AG04449 (cell line): ENCODE measurements around the gene BDKRB1.
A peak's percentile ranks its signal among the peaks of the same experiment; 100 is the strongest.

Source experiments
- CTCF ChIA-PET: fragments of 350-600 bp; formaldehyde crosslinking; extraction: SDS; loops from one replicate; lab custom pipeline; 2021; ENCODE audit warnings: antibody characterized with exemption; lab: Yijun Ruan, JAX
- POLR2A ChIA-PET: fragments of 400-600, 350-600 bp; formaldehyde crosslinking; extraction: SDS; loops from one replicate; lab custom pipeline; 2020; ENCODE audit warnings: antibody characterized with exemption, inconsistent platforms; lab: Yijun Ruan, JAX
- DNase-seq: peaks from one replicate; pipeline ENCODE4 v3.0.0-alpha.2; 2010; ENCODE audit warnings: low read depth, low spot score
- H3K4me3 ChIP-seq: 2 replicates; pipeline ENCODE4 v1.5.1; 2011; ENCODE audit warnings: low read depth, mild to moderate bottlenecking, control low read depth, low read length
- TF ChIP-seq, protein P1 (sequence below): IDR thresholded peaks from one replicate; pipeline ENCODE4 v1.5.1; 2011; ENCODE audit warnings: mild to moderate bottlenecking, moderate library complexity, low read length, control low read depth, inconsistent platforms; ENCODE audit not compliant: insufficient read depth; ENCODE audit errors: missing control alignments

The BDKRB1 gene

DNA sequence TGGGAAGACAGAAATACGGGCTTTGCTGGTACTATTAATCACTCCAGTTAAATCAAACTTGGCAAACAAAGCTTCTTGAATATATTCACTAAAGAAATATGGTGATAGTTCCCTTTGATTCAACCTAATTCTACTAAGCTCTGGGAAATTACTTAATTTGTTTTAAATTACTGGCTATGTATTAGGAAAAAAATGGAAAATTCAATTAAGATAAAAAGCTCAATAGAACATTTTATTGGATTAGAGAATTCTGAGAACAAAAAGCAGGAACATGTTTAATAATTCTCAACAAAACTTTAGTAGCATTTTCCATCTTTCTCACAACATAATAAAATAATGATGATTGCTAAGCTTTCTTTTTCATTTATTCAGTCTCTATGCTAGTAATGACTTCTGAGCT, 30.2 kb downstream of the BDKRB1 start:
- no peak overlapping the region for H3K4me3 ChIP-seq
- POLR2A ChIA-PET, result no interaction called here
- CTCF ChIA-PET, result interaction anchor here (1.1 to 18.8 kb wide), 6 partner anchors 10 to 291 kb away, joined by 4 to 746 read pairs (median 24); no protein-coding TSS in a partner anchor
- DNase-seq, result no peak
- TF ChIP-seq, protein P1, sequence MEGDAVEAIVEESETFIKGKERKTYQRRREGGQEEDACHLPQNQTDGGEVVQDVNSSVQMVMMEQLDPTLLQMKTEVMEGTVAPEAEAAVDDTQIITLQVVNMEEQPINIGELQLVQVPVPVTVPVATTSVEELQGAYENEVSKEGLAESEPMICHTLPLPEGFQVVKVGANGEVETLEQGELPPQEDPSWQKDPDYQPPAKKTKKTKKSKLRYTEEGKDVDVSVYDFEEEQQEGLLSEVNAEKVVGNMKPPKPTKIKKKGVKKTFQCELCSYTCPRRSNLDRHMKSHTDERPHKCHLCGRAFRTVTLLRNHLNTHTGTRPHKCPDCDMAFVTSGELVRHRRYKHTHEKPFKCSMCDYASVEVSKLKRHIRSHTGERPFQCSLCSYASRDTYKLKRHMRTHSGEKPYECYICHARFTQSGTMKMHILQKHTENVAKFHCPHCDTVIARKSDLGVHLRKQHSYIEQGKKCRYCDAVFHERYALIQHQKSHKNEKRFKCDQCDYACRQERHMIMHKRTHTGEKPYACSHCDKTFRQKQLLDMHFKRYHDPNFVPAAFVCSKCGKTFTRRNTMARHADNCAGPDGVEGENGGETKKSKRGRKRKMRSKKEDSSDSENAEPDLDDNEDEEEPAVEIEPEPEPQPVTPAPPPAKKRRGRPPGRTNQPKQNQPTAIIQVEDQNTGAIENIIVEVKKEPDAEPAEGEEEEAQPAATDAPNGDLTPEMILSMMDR, result no peak

DNA sequence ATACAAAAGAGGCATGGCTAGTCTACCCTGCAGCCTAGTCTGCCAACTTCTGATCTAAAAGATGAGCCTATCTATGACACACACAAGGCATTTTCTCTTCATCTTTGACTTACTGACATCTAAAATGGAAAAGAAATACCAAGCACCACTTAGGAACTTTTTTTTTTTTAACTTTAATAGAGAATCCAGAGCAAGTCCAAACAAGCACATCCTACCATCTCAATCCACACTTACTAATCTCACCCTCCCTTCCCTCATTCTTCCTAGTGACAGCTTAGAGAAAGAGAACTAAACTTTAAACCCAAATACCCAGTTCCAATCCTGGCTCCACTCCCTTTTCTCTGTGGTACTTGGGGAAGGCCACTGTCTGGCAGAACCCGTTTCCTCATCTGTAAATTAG, 31.8 kb downstream of the BDKRB1 start:
- no peak overlapping the region for H3K4me3 ChIP-seq
- TF ChIP-seq, protein P1, result no peak
- DNase-seq, result no peak
- POLR2A ChIA-PET, result no interaction called here
- CTCF ChIA-PET, result interaction anchor here (0.7 to 18.8 kb wide), 4 partner anchors 9 to 187 kb away, joined by 4 to 746 read pairs (median 46); no protein-coding TSS in a partner anchor

DNA sequence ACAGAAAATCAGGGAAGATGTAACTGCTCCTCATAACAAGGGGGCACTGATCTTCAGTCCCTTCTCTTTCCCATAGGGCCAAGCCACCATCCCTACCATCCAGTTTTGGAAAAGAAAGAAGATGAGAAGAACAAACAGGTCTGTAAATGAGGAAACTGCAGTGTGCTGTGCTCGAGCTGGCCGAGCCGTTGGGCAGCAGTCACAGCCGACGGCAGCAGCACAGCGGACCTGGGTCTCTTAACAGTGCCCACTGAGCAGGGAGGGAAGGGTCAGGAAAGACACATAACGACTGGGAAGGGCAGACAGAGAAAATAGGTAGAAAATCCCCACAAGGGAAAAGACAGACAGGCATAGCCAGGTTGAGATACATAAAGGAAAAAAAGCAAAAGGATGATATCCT, 38.2 kb downstream of the BDKRB1 start:
- ChIA-PET CTCF (interaction anchor here (0.5 to 8.7 kb wide), 7 partner anchors 8 to 294 kb away, joined by 3 to 114 read pairs (median 36); no protein-coding TSS in a partner anchor), POLR2A (no interaction called here)
- no peak overlapping the region for H3K4me3 ChIP-seq
- TF ChIP-seq, protein P1, result no peak
- no peak for DNase-seq

DNA sequence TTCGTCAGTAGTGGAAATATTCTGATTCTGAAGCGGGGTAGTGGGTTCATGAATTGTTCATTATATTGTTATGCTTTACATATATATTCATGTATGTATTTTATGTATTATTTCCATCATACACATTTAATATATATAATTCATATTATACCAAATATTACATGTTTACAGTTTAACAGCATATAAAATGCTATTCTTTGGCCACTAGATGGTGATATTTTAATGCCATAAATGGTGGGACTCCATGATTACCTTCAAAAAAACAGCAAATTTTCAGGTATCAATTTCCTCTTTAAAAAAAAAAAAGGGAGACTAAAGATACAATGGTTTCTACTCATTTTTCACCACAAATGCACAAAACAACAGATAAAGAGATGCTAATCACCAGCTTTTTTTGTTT, 41.0 kb downstream of the BDKRB1 start:
- DNase-seq, result no peak
- no peak overlapping the region for H3K4me3 ChIP-seq
- POLR2A ChIA-PET, result no interaction called here
- CTCF ChIA-PET, result interaction anchor here (0.7 to 8.7 kb wide), 27 partner anchors 7 to 299 kb away, joined by 3 to 114 read pairs (median 5); no protein-coding TSS in a partner anchor
- TF ChIP-seq, protein P1, result peak; percentile 20

DNA sequence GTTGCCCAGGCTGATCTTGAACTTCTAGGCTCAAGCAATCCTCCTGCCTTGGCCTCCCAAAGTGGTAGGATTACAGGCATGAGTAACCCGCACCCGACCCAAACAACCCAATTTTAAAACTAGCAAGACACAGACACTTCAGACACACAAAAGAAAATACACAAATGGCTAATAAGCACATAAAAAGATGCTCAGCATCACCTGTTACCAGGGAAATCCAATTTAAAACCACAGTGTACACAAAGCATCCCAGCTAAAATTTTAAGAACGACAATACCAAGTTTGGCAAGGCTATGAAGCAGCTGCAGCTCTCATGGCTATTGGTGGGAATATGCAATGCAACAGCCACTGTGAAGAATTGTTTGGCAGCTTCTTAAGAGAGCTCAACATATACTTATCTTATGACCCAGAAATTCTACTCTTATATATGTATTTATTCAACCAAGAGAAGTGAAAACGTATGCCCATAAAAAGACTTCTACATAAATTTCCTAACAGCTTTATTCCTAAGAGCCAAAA, 42.0 kb downstream of the BDKRB1 start:
- TF ChIP-seq, protein P1, result no peak
- ChIA-PET POLR2A (no interaction called here), CTCF (interaction anchor here (0.7 to 8.7 kb wide), 17 partner anchors 10 to 300 kb away, joined by 3 to 114 read pairs (median 7); no protein-coding TSS in a partner anchor)
- no peak for DNase-seq
- H3K4me3 ChIP-seq, result no peak overlapping the region

DNA sequence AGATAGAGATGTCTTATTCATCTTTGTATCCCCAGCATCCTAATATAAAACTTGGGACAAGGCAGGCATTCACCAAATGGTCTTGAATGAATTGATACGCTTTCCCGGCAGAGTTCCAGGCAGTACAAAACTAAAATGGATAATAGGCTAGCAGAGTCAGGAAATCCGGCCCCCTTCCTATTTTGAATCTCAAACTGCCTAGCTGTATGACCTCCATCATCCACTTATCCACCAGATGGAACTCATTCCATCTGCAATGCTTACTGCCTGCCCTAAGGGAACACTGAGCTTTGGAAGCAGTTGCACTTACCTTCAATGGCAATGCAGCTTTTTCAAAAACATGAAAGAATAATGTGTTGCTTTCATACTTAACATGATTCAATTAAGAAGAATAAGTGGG, 43.4 kb downstream of the BDKRB1 start:
- TF ChIP-seq, protein P1, result no peak
- H3K4me3 ChIP-seq, result no peak overlapping the region
- CTCF ChIA-PET, result interaction anchor here (1.1 to 8.7 kb wide), 5 partner anchors 9 to 301 kb away, joined by 3 to 114 read pairs (median 5); no protein-coding TSS in a partner anchor
- POLR2A ChIA-PET, result no interaction called here
- DNase-seq, result no peak
